Activated CD4-positive, alpha-beta T cell treated with anti-CD3 and anti-CD28 coated beads, Interleukin-2, amount 10 ng/mL, durations not matched to agents 24 days and 14 days (primary cell): ENCODE results near the gene RASL10B. TPM values are rescaled to one million over a fixed set of nuclear protein-coding genes. Genes with fewer than 3 reads are reported as not detected.
"Not testable (repeated sequence)": the region's sequence is repeated elsewhere in the genome, so short reads cannot be mapped to it uniquely, and the experiment has no call there.

ENCODE experiments used
- DNase-seq: peaks from one replicate; pipeline ENCODE4 v3.0.0; 2022
- H3K27ac Mint-ChIP-seq: one replicate; pipeline ENCODE4 v1.8.0; 2022; ENCODE audit warnings: mild to moderate bottlenecking, mixed read lengths
- H3K27me3 Mint-ChIP-seq: one replicate; pipeline ENCODE4 v1.8.0; 2022; ENCODE audit warnings: mixed read lengths
- H3K36me3 Mint-ChIP-seq: one replicate; pipeline ENCODE4 v1.8.0; 2022; ENCODE audit warnings: low read depth, mild to moderate bottlenecking, mixed read lengths
- H3K4me1 Mint-ChIP-seq: one replicate; pipeline ENCODE4 v1.8.0; 2021; ENCODE audit warnings: mixed read lengths
- H3K4me3 Mint-ChIP-seq: one replicate; pipeline ENCODE4 v1.8.0; 2022; ENCODE audit warnings: mild to moderate bottlenecking, moderate library complexity, mixed read lengths
- H3K9me3 Mint-ChIP-seq: one replicate; pipeline ENCODE4 v1.8.0; 2021; ENCODE audit warnings: mixed read lengths
- intact Hi-C: fragments of 100-400 bp; cut with micrococcal nuclease; formaldehyde crosslinking; loops from one replicate; pipeline ENCODE4 v1.15.1; 2023
- total RNA-seq: library from RNA; stranded (reverse); gene quantifications from 2 replicates; pipeline ENCODE4 v1.2.3, GENCODE V29; 2022

Gene RASL10B
- 0.71 and 0.72 TPM in 2 replicates for total RNA-seq

GRCh38 chr17:35731239-35731916, at the start of gene RASL10B:
Gene RASL10B (plus strand): TSS chr17:35731639. CDS start chr17:35735185, 3,546 bp downstream.
- peak within 1 kb of the TSS; percentile 74 for H3K4me3 Mint-ChIP-seq
- intact Hi-C loops: no loop called here
- peak; percentile 80 for DNase-seq
- peaks cover 10% of the 10 kb centered on the region for H3K4me1 Mint-ChIP-seq
- no peak within 1 kb of the TSS for H3K27ac Mint-ChIP-seq
- no peaks in the 10 kb centered on the region for H3K9me3 Mint-ChIP-seq
- peaks cover 22% of the 10 kb centered on the region for H3K27me3 Mint-ChIP-seq
- H3K36me3 Mint-ChIP-seq: peaks cover 11% of the 10 kb centered on the region

- H3K9me3 Mint-ChIP-seq: peaks cover 3% of the 10 kb centered on the region
- no peak for DNase-seq
- H3K27ac Mint-ChIP-seq: no peak overlapping the region
- H3K36me3 Mint-ChIP-seq: peaks cover 54% of the 10 kb centered on the region
- H3K4me1 Mint-ChIP-seq: peaks cover 10% of the 10 kb centered on the region
- H3K4me3 Mint-ChIP-seq: no peak overlapping the region
- intact Hi-C loops: no loop called here
- no peaks in the 10 kb centered on the region for H3K27me3 Mint-ChIP-seq
These were observed 47.8 kb upstream of the RASL10B start for GRCh38 chr17:35683591-35683990.

- H3K36me3 Mint-ChIP-seq: peaks cover 54% of the 10 kb centered on the region
- H3K9me3 Mint-ChIP-seq: no peaks in the 10 kb centered on the region
- no peak overlapping the region for H3K4me3 Mint-ChIP-seq
- peaks cover 3% of the 10 kb centered on the region for H3K4me1 Mint-ChIP-seq
- no peak overlapping the region for H3K27ac Mint-ChIP-seq
- DNase-seq: no peak
- no peaks in the 10 kb centered on the region for H3K27me3 Mint-ChIP-seq
- intact Hi-C loops: no loop called here
These were observed 47.2 kb upstream of the RASL10B start for GRCh38 chr17:35684055-35684802.

- Mint-ChIP-seq H3K4me3 (no peak overlapping the region), H3K27me3 (no peaks in the 10 kb centered on the region), H3K9me3 (no peaks in the 10 kb centered on the region), H3K27ac (no peak overlapping the region), H3K36me3 (peaks cover 37% of the 10 kb centered on the region), H3K4me1 (no peaks in the 10 kb centered on the region)
- no peak for DNase-seq
- intact Hi-C loops: no loop called here
These were observed 38.8 kb upstream of the RASL10B start for GRCh38 chr17:35692512-35693210.

- peaks cover 29% of the 10 kb centered on the region for H3K36me3 Mint-ChIP-seq
- intact Hi-C loops: no loop called here
- H3K4me3 Mint-ChIP-seq: no peak overlapping the region
- no peaks in the 10 kb centered on the region for H3K9me3 Mint-ChIP-seq
- H3K27me3 Mint-ChIP-seq: no peaks in the 10 kb centered on the region
- no peaks in the 10 kb centered on the region for H3K4me1 Mint-ChIP-seq
- no peak for DNase-seq
- H3K27ac Mint-ChIP-seq: no peak overlapping the region
These were observed 37.8 kb upstream of the RASL10B start for GRCh38 chr17:35693662-35694061.

- Mint-ChIP-seq H3K4me3 (no peak overlapping the region), H3K27me3 (no peaks in the 10 kb centered on the region), H3K36me3 (peaks cover 23% of the 10 kb centered on the region), H3K4me1 (no peaks in the 10 kb centered on the region), H3K9me3 (no peaks in the 10 kb centered on the region), H3K27ac (no peak overlapping the region)
- DNase-seq: no peak
- intact Hi-C loops: no loop called here
These were observed 36.5 kb upstream of the RASL10B start for GRCh38 chr17:35694906-35695305.

- Mint-ChIP-seq H3K36me3 (peaks cover 18% of the 10 kb centered on the region), H3K4me3 (no peak overlapping the region), H3K4me1 (no peaks in the 10 kb centered on the region), H3K27me3 (no peaks in the 10 kb centered on the region), H3K27ac (no peak overlapping the region), H3K9me3 (no peaks in the 10 kb centered on the region)
- intact Hi-C loops: no loop called here
- no peak for DNase-seq
These were observed 35.8 kb upstream of the RASL10B start for GRCh38 chr17:35695613-35696012.

- no peak overlapping the region for H3K27ac Mint-ChIP-seq
- H3K9me3 Mint-ChIP-seq: peaks cover 5% of the 10 kb centered on the region
- H3K36me3 Mint-ChIP-seq: peaks cover 28% of the 10 kb centered on the region
- DNase-seq: no peak
- no peak overlapping the region for H3K4me3 Mint-ChIP-seq
- intact Hi-C loops: no loop called here
- no peaks in the 10 kb centered on the region for H3K27me3 Mint-ChIP-seq
- peaks cover 3% of the 10 kb centered on the region for H3K4me1 Mint-ChIP-seq
These were observed 32.6 kb upstream of the RASL10B start for GRCh38 chr17:35698800-35699199.

- no peak overlapping the region for H3K4me3 Mint-ChIP-seq
- peaks cover 12% of the 10 kb centered on the region for H3K4me1 Mint-ChIP-seq
- H3K27me3 Mint-ChIP-seq: no peaks in the 10 kb centered on the region
- H3K27ac Mint-ChIP-seq: no peak overlapping the region
- peaks cover 35% of the 10 kb centered on the region for H3K36me3 Mint-ChIP-seq
- no peak for DNase-seq
- H3K9me3 Mint-ChIP-seq: peaks cover 5% of the 10 kb centered on the region
- intact Hi-C loops: no loop called here
These were observed 31.3 kb upstream of the RASL10B start for GRCh38 chr17:35700150-35700549.

GRCh38 chr17:35701491-35701890, 29.9 kb upstream of the RASL10B start:
- H3K4me1 Mint-ChIP-seq: peaks cover 17% of the 10 kb centered on the region
- no peak overlapping the region for H3K27ac Mint-ChIP-seq
- H3K27me3 Mint-ChIP-seq: no peaks in the 10 kb centered on the region
- peaks cover 5% of the 10 kb centered on the region for H3K9me3 Mint-ChIP-seq
- no peak for DNase-seq
- no peak overlapping the region for H3K4me3 Mint-ChIP-seq
- peaks cover 36% of the 10 kb centered on the region for H3K36me3 Mint-ChIP-seq
- intact Hi-C loops: no loop called here

GRCh38 chr17:35703308-35703707, 28.1 kb upstream of the RASL10B start:
- H3K27me3 Mint-ChIP-seq, H3K9me3 Mint-ChIP-seq, H3K27ac Mint-ChIP-seq, H3K4me3 Mint-ChIP-seq, DNase-seq, intact Hi-C loops: not testable (repeated sequence)
- H3K4me1 Mint-ChIP-seq: peaks cover 23% of the 10 kb centered on the region
- peaks cover 31% of the 10 kb centered on the region for H3K36me3 Mint-ChIP-seq

GRCh38 chr17:35705230-35705629, 26.2 kb upstream of the RASL10B start:
- DNase-seq: no peak
- H3K9me3 Mint-ChIP-seq: peaks cover 5% of the 10 kb centered on the region
- intact Hi-C loops: no loop called here
- H3K27me3 Mint-ChIP-seq: no peaks in the 10 kb centered on the region
- peaks cover 30% of the 10 kb centered on the region for H3K4me1 Mint-ChIP-seq
- H3K4me3 Mint-ChIP-seq: no peak overlapping the region
- H3K27ac Mint-ChIP-seq: no peak overlapping the region
- H3K36me3 Mint-ChIP-seq: peaks cover 37% of the 10 kb centered on the region

- H3K36me3 Mint-ChIP-seq: peaks cover 41% of the 10 kb centered on the region
- peaks cover 30% of the 10 kb centered on the region for H3K4me1 Mint-ChIP-seq
- intact Hi-C loops: no loop called here
- H3K4me3 Mint-ChIP-seq: no peak overlapping the region
- H3K9me3 Mint-ChIP-seq: peaks cover 5% of the 10 kb centered on the region
- no peak for DNase-seq
- no peak overlapping the region for H3K27ac Mint-ChIP-seq
- H3K27me3 Mint-ChIP-seq: no peaks in the 10 kb centered on the region
These were observed 25.7 kb upstream of the RASL10B start for GRCh38 chr17:35705705-35706104.

- H3K4me3 Mint-ChIP-seq: no peak overlapping the region
- H3K27ac Mint-ChIP-seq: no peak overlapping the region
- H3K27me3 Mint-ChIP-seq: no peaks in the 10 kb centered on the region
- H3K4me1 Mint-ChIP-seq: peaks cover 27% of the 10 kb centered on the region
- peaks cover 34% of the 10 kb centered on the region for H3K36me3 Mint-ChIP-seq
- DNase-seq: no peak
- H3K9me3 Mint-ChIP-seq: no peaks in the 10 kb centered on the region
- intact Hi-C loops: no loop called here
These were observed 23.3 kb upstream of the RASL10B start for GRCh38 chr17:35708149-35708548.
